Fibroblast of lung (primary cell): ENCODE measurements around the gene HRH1. TPM values are rescaled to one million over a fixed set of nuclear protein-coding genes. Genes with fewer than 3 reads are reported as not detected.

ENCODE experiments used
- DNase-seq, 2 donors: peaks; one replicate each; pipeline versions ENCODE4 v3.0.0 to v3.0.0-alpha.2; 2010; ENCODE audit warnings: low read depth in 2 of 2
- H2AFZ ChIP-seq: 2 replicates; pipeline ENCODE4 v1.5.1; 2012; ENCODE audit warnings: low read length, control low read depth, inconsistent platforms
- H3K27ac ChIP-seq: 2 replicates; pipeline ENCODE4 v1.5.1; 2011; ENCODE audit warnings: low read length, control low read depth; ENCODE audit not compliant: insufficient read depth
- H3K27me3 ChIP-seq: 2 replicates; pipeline ENCODE4 v1.5.1; 2011; ENCODE audit warnings: mild to moderate bottlenecking, low read length; ENCODE audit not compliant: control insufficient read depth, insufficient read depth
- H3K36me3 ChIP-seq: 2 replicates; pipeline ENCODE4 v1.5.1; 2011; ENCODE audit warnings: low read length; ENCODE audit not compliant: control insufficient read depth, insufficient read depth
- H3K4me1 ChIP-seq: 2 replicates; pipeline ENCODE4 v1.5.1; 2011; ENCODE audit warnings: low read length; ENCODE audit not compliant: control insufficient read depth, insufficient read depth; ENCODE audit errors: extremely low read depth
- H3K4me2 ChIP-seq: 2 replicates; pipeline ENCODE4 v1.5.1; 2011; ENCODE audit warnings: low read length, control low read depth; ENCODE audit not compliant: insufficient read depth; ENCODE audit errors: extremely low read depth
- H3K4me3 ChIP-seq, 4 experiments: fragments of 200-600 bp in 1 of 4; sonication (generic) in 1 of 4; replicated peaks in 1 of 4; 2 replicates each; pipeline ENCODE4 v1.5.1; 2011 to 2016; ENCODE audit warnings: low read length in 4 of 4, low read depth in 3 of 4, mild to moderate bottlenecking in 3 of 4, control low read depth in 2 of 4, inconsistent platforms in 1 of 4, mixed read lengths in 1 of 4; ENCODE audit not compliant: insufficient read depth in 1 of 4; ENCODE audit errors: control extremely low read depth in 1 of 4
- H3K79me2 ChIP-seq: 2 replicates; pipeline ENCODE4 v1.5.1; 2012; ENCODE audit warnings: mild to moderate bottlenecking, low read length, inconsistent platforms; ENCODE audit not compliant: control insufficient read depth, insufficient read depth
- H3K9ac ChIP-seq: 2 replicates; pipeline ENCODE4 v1.5.1; 2011; ENCODE audit warnings: mild to moderate bottlenecking, low read length, control low read depth; ENCODE audit not compliant: insufficient read depth
- H3K9me3 ChIP-seq: 2 replicates; pipeline ENCODE4 v1.5.1; 2012; ENCODE audit warnings: low read depth, low read length; ENCODE audit not compliant: control insufficient read depth, insufficient read depth
- H4K20me1 ChIP-seq: 2 replicates; pipeline ENCODE4 v1.5.1; 2011; ENCODE audit warnings: low read length; ENCODE audit not compliant: control insufficient read depth, insufficient read depth; ENCODE audit errors: extremely low read depth
- EZH2 ChIP-seq: IDR thresholded peaks from 2 replicates; pipeline ENCODE4 v1.5.1; 2012; ENCODE audit warnings: low read length, control low read depth, mild to moderate bottlenecking; ENCODE audit errors: missing control alignments
- polyA plus RNA-seq, 2 donors: library from polyadenylated mRNA; depleted of rRNA in 1 of 2; stranded (reverse) in 1 of 2; unstranded in 1 of 2; fragments of >200 nt; gene quantifications; 2 replicates each; pipeline ENCODE4 v1.2.1, GENCODE V29; 2011 to 2012; ENCODE audit warnings: missing spikeins in 1 of 2
- total RNA-seq: library from RNA; depleted of rRNA; stranded (reverse); fragments of >200 nt; gene quantifications from 2 replicates; pipeline ENCODE4 v1.2.1, GENCODE V29; 2014
- TF ChIP-seq, protein P1 (sequence below), 2 donors: IDR thresholded peaks in 1 of 2; conservative IDR thresholded peaks in 1 of 2; 1 replicate in 1 of 2; 2 replicates in 1 of 2; pipeline ENCODE4 v1.5.1; 2011 to 2012; ENCODE audit warnings: low read length in 2 of 2, control low read depth in 1 of 2, inconsistent platforms in 1 of 2, low read depth in 1 of 2, mild to moderate bottlenecking in 1 of 2

HRH1 gene
- total and polyA plus RNA-seq, 2 donors (not counting 1 experiment from before 2014, with no cell fraction given) = 12.6 to 30.6 TPM

- peak overlapping the region; percentile 52 for H3K27ac ChIP-seq
- H3K4me2 ChIP-seq = no peak overlapping the region
- H3K9me3 ChIP-seq = no peaks in the 10 kb centered on the region
- DNase-seq = no peak
- no peaks in the 10 kb centered on the region for H3K27me3 ChIP-seq
- no peaks in the 10 kb centered on the region for H3K36me3 ChIP-seq
- H3K79me2 ChIP-seq = no peaks in the 10 kb centered on the region
- no peak overlapping the region for H3K9ac ChIP-seq
- H4K20me1 ChIP-seq = no peaks in the 10 kb centered on the region
- H3K4me3 ChIP-seq = no peak overlapping the region
- peaks cover 12% of the 10 kb centered on the region for H3K4me1 ChIP-seq
- TF ChIP-seq, protein P1, sequence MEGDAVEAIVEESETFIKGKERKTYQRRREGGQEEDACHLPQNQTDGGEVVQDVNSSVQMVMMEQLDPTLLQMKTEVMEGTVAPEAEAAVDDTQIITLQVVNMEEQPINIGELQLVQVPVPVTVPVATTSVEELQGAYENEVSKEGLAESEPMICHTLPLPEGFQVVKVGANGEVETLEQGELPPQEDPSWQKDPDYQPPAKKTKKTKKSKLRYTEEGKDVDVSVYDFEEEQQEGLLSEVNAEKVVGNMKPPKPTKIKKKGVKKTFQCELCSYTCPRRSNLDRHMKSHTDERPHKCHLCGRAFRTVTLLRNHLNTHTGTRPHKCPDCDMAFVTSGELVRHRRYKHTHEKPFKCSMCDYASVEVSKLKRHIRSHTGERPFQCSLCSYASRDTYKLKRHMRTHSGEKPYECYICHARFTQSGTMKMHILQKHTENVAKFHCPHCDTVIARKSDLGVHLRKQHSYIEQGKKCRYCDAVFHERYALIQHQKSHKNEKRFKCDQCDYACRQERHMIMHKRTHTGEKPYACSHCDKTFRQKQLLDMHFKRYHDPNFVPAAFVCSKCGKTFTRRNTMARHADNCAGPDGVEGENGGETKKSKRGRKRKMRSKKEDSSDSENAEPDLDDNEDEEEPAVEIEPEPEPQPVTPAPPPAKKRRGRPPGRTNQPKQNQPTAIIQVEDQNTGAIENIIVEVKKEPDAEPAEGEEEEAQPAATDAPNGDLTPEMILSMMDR (conservative IDR thresholded peaks at IDR 0.05 in 1 of 2, IDR thresholded peaks at IDR 0.05 in 1 of 2; ENCODE audit: low read depth in 1 of 2, low read length in 2 of 2) = no peak
- TF ChIP-seq EZH2 = no peak
- H2AFZ ChIP-seq = no peak overlapping the region
Observed at GRCh38 chr3:11144996-11145395, 9.3 kb upstream of the HRH1 start.

- Histone ChIP-seq H3K4me2 (no peak overlapping the region), H3K36me3 (no peaks in the 10 kb centered on the region), H3K4me3 (no peak overlapping the region), H3K9ac (no peak overlapping the region), H4K20me1 (no peaks in the 10 kb centered on the region), H3K9me3 (no peaks in the 10 kb centered on the region), H2AFZ (no peak overlapping the region), H3K4me1 (peaks cover 9% of the 10 kb centered on the region), H3K27me3 (no peaks in the 10 kb centered on the region), H3K79me2 (no peaks in the 10 kb centered on the region), H3K27ac (peak overlapping the region; percentile 55)
- DNase-seq = peak; percentile 92 to 95
- no peak for TF ChIP-seq EZH2
- TF ChIP-seq, protein P1 (conservative IDR thresholded peaks at IDR 0.05 in 1 of 2, IDR thresholded peaks at IDR 0.05 in 1 of 2; ENCODE audit: low read depth in 1 of 2, low read length in 2 of 2) = no peak
Observed at GRCh38 chr3:11145888-11146287, 8.4 kb upstream of the HRH1 start.

DNA sequence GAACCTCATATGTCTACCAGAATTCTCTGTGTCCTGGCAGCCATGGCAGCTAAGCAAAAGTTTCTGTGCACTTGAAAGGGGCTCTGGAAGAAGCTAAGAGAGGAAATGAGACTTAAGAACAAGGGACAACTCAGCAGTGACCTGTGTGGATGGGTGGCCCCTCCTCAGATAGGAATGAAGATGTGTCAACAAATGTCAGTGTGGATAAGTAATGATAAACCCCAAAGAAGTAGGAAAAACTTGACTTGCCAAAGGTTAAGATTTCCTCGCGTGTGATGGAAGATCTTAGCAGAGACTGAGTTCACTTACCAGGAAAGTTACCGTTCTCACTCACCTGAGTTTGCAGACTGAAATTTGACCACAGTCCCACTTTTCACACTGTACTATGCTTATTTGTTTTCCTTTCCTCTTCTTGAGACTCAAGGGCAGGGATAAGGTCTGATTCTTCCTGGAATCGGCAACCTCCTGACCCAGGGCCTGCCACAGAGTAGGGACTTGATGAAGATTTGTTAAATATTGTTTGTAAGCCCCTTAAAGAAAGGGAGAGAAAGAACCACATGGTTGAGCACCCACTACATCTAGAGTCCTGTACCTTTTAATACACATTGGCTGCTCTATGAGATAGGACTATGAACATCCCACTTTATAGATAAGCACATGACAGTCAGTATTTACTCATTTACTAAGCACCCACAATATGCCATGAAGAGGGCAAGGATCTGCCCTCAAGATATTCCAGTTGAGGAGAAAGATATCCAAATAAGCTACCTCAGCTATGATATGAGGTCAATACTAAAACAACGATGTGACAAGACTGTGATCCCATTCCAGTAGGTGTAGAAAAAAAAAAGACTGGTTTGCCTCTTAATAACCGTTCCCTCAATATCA, 7.3 kb upstream of the HRH1 start:
- peak overlapping the region; percentile 55 for H3K27ac ChIP-seq
- no peaks in the 10 kb centered on the region for H3K27me3 ChIP-seq
- H3K4me3 ChIP-seq = no peak overlapping the region
- H3K79me2 ChIP-seq = no peaks in the 10 kb centered on the region
- H2AFZ ChIP-seq = no peak overlapping the region
- no peaks in the 10 kb centered on the region for H4K20me1 ChIP-seq
- no peak overlapping the region for H3K4me2 ChIP-seq
- no peak for DNase-seq
- peaks cover 9% of the 10 kb centered on the region for H3K4me1 ChIP-seq
- H3K9me3 ChIP-seq = no peaks in the 10 kb centered on the region
- no peak overlapping the region for H3K9ac ChIP-seq
- H3K36me3 ChIP-seq = no peaks in the 10 kb centered on the region
- TF ChIP-seq EZH2 = no peak
- TF ChIP-seq, protein P1 (conservative IDR thresholded peaks at IDR 0.05 in 1 of 2, IDR thresholded peaks at IDR 0.05 in 1 of 2; ENCODE audit: low read depth in 1 of 2, low read length in 2 of 2) = no peak
